Astrocyte (in vitro differentiated cells and primary cell): ENCODE data around the gene SPPL2A. TPM values are rescaled to one million over a fixed set of nuclear protein-coding genes. Genes with fewer than 3 reads are reported as not detected.

Experiments
- DNase-seq: peaks from one replicate; pipeline ENCODE4 v3.0.0-alpha.2; 2010; ENCODE audit warnings: low read depth
- FAIRE-seq: peaks from 2 replicates; lab custom pipeline; 2011; peaks lifted over from hg19 to GRCh38; lab: Jason Lieb, UNC
- H2AFZ ChIP-seq: 2 replicates; pipeline ENCODE4 v1.6.0; 2012; ENCODE audit warnings: low read depth, low read length, inconsistent platforms
- H3K27ac ChIP-seq: 2 replicates; pipeline ENCODE4 v1.5.1; 2011; ENCODE audit warnings: low read depth, low read length, inconsistent platforms
- H3K27me3 ChIP-seq: 2 replicates; pipeline ENCODE4 v1.6.0; 2011; ENCODE audit warnings: low read length, inconsistent platforms; ENCODE audit not compliant: insufficient read depth
- H3K36me3 ChIP-seq: 2 replicates; pipeline ENCODE4 v1.5.1; 2011; ENCODE audit warnings: low read length, inconsistent platforms; ENCODE audit not compliant: insufficient read depth
- H3K4me1 ChIP-seq: 2 replicates; pipeline ENCODE4 v1.5.1; 2011; ENCODE audit warnings: low read length, inconsistent platforms; ENCODE audit not compliant: insufficient read depth
- H3K4me2 ChIP-seq: 2 replicates; pipeline ENCODE4 v1.6.0; 2012; ENCODE audit warnings: low read length, inconsistent platforms
- H3K4me3 ChIP-seq: 2 replicates; pipeline ENCODE4 v1.5.1; 2011; ENCODE audit warnings: low read depth, mild to moderate bottlenecking, low read length, inconsistent platforms; ENCODE audit not compliant: insufficient read depth
- H3K79me2 ChIP-seq: 2 replicates; pipeline ENCODE4 v1.6.0; 2012; ENCODE audit warnings: mild to moderate bottlenecking, low read length, inconsistent platforms; ENCODE audit not compliant: insufficient read depth
- H3K9ac ChIP-seq: 2 replicates; pipeline ENCODE4 v1.6.0; 2012; ENCODE audit warnings: mild to moderate bottlenecking, low read length, inconsistent platforms
- H3K9me3 ChIP-seq: 2 replicates; pipeline ENCODE4 v1.5.1; 2012; ENCODE audit warnings: low read depth, mild to moderate bottlenecking, low read length, inconsistent platforms; ENCODE audit not compliant: insufficient read depth
- H4K20me1 ChIP-seq: 2 replicates; pipeline ENCODE4 v1.6.0; 2012; ENCODE audit warnings: low read length, inconsistent platforms; ENCODE audit not compliant: insufficient read depth
- H3K27ac Mint-ChIP-seq: one replicate; pipeline ENCODE4 v1.8.0; 2021; ENCODE audit warnings: mild to moderate bottlenecking, mixed read lengths; ENCODE audit not compliant: unreplicated experiment
- H3K27me3 Mint-ChIP-seq: one replicate; pipeline ENCODE4 v1.8.0; 2021; ENCODE audit warnings: low read depth, mixed read lengths; ENCODE audit not compliant: unreplicated experiment
- H3K36me3 Mint-ChIP-seq: one replicate; pipeline ENCODE4 v1.8.0; 2021; ENCODE audit warnings: low read depth, mixed read lengths; ENCODE audit not compliant: unreplicated experiment
- H3K4me1 Mint-ChIP-seq: one replicate; pipeline ENCODE4 v1.8.0; 2021; ENCODE audit warnings: low read depth, mixed read lengths; ENCODE audit not compliant: unreplicated experiment
- H3K4me3 Mint-ChIP-seq: one replicate; pipeline ENCODE4 v1.8.0; 2021; ENCODE audit warnings: mild to moderate bottlenecking, moderate library complexity, mixed read lengths; ENCODE audit not compliant: unreplicated experiment
- H3K9me3 Mint-ChIP-seq: one replicate; pipeline ENCODE4 v1.8.0; 2021; ENCODE audit warnings: mild to moderate bottlenecking, mixed read lengths; ENCODE audit not compliant: unreplicated experiment
- EZH2 ChIP-seq: IDR thresholded peaks from 2 replicates; pipeline ENCODE4 v1.6.1; 2012; ENCODE audit warnings: mild to moderate bottlenecking, low read length, inconsistent platforms; ENCODE audit not compliant: insufficient read depth
- total RNA-seq: library from RNA; stranded (reverse); gene quantifications from 2 replicates; pipeline ENCODE4 v1.2.1, GENCODE V29; 2021
- TF ChIP-seq, protein P1 (sequence below): IDR thresholded peaks from 2 replicates; pipeline ENCODE4 v1.5.1; 2011; ENCODE audit warnings: low read depth, mild to moderate bottlenecking, inconsistent platforms, low read length, moderate library complexity; ENCODE audit not compliant: insufficient read depth

SPPL2A gene
- total RNA-seq, 1 donor from 2014 or later, result 56.0 TPM

DNA sequence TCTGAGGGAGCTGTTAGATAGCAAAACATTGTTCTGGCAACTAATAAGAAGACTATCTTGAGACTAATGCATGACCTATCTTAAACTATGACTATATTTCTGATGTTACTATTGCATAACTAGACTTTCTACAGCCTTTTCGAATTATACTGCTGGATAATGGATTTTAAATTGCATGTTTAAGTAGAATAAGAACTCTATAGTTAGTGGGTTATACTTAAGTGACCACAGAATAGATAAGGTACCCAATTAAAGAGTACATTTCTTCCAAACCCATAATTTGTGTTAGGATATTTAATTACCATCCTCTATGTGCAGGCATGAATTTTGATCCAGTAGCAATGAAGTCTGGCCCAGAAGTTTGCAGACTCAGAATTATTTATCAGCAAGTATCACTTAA lies 44.6 kb upstream of the SPPL2A start:
- Histone ChIP-seq H3K9ac (no peak overlapping the region), H3K9me3 (no peaks in the 10 kb centered on the region), H4K20me1 (no peaks in the 10 kb centered on the region), H3K4me3 (no peak overlapping the region), H3K4me2 (no peak overlapping the region), H3K27me3 (no peaks in the 10 kb centered on the region), H3K79me2 (no peaks in the 10 kb centered on the region), H3K4me1 (no peaks in the 10 kb centered on the region), H2AFZ (no peak overlapping the region), H3K36me3 (no peaks in the 10 kb centered on the region), H3K27ac (no peak overlapping the region)
- Mint-ChIP-seq H3K36me3 (no peaks in the 10 kb centered on the region), H3K27me3 (peaks cover 3% of the 10 kb centered on the region), H3K27ac (no peak overlapping the region), H3K4me3 (no peak overlapping the region), H3K9me3 (no peaks in the 10 kb centered on the region), H3K4me1 (no peaks in the 10 kb centered on the region)
- FAIRE-seq (no peak), DNase-seq (no peak)
- TF ChIP-seq, protein P1, sequence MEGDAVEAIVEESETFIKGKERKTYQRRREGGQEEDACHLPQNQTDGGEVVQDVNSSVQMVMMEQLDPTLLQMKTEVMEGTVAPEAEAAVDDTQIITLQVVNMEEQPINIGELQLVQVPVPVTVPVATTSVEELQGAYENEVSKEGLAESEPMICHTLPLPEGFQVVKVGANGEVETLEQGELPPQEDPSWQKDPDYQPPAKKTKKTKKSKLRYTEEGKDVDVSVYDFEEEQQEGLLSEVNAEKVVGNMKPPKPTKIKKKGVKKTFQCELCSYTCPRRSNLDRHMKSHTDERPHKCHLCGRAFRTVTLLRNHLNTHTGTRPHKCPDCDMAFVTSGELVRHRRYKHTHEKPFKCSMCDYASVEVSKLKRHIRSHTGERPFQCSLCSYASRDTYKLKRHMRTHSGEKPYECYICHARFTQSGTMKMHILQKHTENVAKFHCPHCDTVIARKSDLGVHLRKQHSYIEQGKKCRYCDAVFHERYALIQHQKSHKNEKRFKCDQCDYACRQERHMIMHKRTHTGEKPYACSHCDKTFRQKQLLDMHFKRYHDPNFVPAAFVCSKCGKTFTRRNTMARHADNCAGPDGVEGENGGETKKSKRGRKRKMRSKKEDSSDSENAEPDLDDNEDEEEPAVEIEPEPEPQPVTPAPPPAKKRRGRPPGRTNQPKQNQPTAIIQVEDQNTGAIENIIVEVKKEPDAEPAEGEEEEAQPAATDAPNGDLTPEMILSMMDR, result no peak
- TF ChIP-seq EZH2, result no peak

DNA sequence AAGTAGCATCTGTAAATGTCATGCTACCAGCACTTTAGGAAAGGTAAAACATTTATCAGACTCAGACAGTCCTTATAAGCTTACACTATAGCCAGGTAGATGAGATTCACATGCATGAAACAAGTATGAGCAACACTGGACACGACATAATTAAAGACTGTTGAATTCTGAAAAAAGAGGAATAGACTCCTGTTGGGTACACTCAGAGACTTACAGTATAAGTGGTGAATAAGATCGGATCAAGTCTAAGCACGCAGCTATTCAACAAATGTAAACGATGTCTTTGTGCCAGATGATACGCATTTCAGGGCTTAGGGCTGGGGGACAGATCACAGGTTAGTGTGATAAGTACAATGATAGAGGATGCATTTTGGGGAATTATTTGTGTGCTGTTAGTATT lies 43.2 kb upstream of the SPPL2A start:
- H3K4me1 Mint-ChIP-seq, result no peaks in the 10 kb centered on the region
- H3K27me3 Mint-ChIP-seq, result peaks cover 3% of the 10 kb centered on the region
- Histone ChIP-seq H3K79me2 (no peaks in the 10 kb centered on the region), H3K27me3 (no peaks in the 10 kb centered on the region), H2AFZ (no peak overlapping the region), H3K4me2 (no peak overlapping the region), H3K27ac (no peak overlapping the region), H4K20me1 (no peaks in the 10 kb centered on the region), H3K36me3 (no peaks in the 10 kb centered on the region), H3K9me3 (no peaks in the 10 kb centered on the region), H3K9ac (no peak overlapping the region), H3K4me1 (no peaks in the 10 kb centered on the region), H3K4me3 (no peak overlapping the region)
- no peak overlapping the region for H3K4me3 Mint-ChIP-seq
- no peaks in the 10 kb centered on the region for H3K36me3 Mint-ChIP-seq
- DNase-seq, result no peak
- no peaks in the 10 kb centered on the region for H3K9me3 Mint-ChIP-seq
- TF ChIP-seq EZH2, result no peak
- TF ChIP-seq, protein P1, result no peak
- no peak overlapping the region for H3K27ac Mint-ChIP-seq
- FAIRE-seq, result no peak

DNA sequence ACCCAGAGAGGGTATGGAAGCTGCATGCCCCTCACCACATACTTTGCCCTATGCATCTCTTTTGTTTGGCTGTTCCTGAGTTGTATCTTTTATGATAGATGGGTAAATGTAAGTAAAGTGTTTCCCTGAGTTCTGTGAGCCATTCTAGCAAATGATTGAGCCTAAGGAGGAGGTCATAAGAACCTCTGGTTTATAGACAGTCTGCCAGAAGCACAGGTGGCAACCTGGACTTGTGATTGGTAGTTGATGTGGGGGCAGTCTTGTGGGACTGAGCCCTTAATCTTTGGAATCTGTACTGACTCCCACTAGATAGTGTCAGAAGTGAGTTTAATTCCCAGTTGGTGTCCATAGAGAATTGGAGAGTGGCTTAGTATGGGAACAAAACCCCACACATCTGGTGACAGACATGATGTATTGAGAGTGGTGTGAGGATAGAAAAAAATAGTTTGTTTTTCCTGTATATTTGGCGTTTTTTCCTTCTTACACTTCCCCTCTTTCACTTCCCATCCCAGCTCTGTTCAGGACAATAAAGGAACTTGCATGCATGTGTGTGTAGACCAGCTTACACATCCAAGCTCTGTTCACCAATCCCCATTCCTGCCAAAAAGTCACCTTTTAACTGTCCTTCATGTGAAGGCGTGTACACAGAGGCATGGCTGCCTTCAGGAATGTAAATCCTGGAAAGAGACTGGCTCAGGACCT lies 38.1 kb upstream of the SPPL2A start:
- Mint-ChIP-seq H3K27me3 (peaks cover 4% of the 10 kb centered on the region), H3K4me1 (peaks cover 4% of the 10 kb centered on the region), H3K9me3 (peaks cover 3% of the 10 kb centered on the region), H3K36me3 (no peaks in the 10 kb centered on the region), H3K4me3 (no peak overlapping the region), H3K27ac (no peak overlapping the region)
- no peaks in the 10 kb centered on the region for H4K20me1 ChIP-seq
- no peaks in the 10 kb centered on the region for H3K36me3 ChIP-seq
- DNase-seq (no peak), FAIRE-seq (no peak)
- H2AFZ ChIP-seq, result no peak overlapping the region
- no peak overlapping the region for H3K4me2 ChIP-seq
- no peak overlapping the region for H3K4me3 ChIP-seq
- no peaks in the 10 kb centered on the region for H3K4me1 ChIP-seq
- H3K9ac ChIP-seq, result no peak overlapping the region
- no peaks in the 10 kb centered on the region for H3K27me3 ChIP-seq
- no peaks in the 10 kb centered on the region for H3K79me2 ChIP-seq
- no peak for TF ChIP-seq EZH2
- TF ChIP-seq, protein P1, result no peak
- H3K27ac ChIP-seq, result no peak overlapping the region
- no peaks in the 10 kb centered on the region for H3K9me3 ChIP-seq
